Stimulated activated naive CD4-positive, alpha-beta T cell treated with Interleukin-2 at 50 U/mL for 16 hours (primary cell): ENCODE measurements around the gene ALDH1L1.

Experiments used
- DNase-seq: peaks from one replicate; lab custom pipeline; 2025; lab: John Stamatoyannopoulos, UW

ALDH1L1 gene

DNA sequence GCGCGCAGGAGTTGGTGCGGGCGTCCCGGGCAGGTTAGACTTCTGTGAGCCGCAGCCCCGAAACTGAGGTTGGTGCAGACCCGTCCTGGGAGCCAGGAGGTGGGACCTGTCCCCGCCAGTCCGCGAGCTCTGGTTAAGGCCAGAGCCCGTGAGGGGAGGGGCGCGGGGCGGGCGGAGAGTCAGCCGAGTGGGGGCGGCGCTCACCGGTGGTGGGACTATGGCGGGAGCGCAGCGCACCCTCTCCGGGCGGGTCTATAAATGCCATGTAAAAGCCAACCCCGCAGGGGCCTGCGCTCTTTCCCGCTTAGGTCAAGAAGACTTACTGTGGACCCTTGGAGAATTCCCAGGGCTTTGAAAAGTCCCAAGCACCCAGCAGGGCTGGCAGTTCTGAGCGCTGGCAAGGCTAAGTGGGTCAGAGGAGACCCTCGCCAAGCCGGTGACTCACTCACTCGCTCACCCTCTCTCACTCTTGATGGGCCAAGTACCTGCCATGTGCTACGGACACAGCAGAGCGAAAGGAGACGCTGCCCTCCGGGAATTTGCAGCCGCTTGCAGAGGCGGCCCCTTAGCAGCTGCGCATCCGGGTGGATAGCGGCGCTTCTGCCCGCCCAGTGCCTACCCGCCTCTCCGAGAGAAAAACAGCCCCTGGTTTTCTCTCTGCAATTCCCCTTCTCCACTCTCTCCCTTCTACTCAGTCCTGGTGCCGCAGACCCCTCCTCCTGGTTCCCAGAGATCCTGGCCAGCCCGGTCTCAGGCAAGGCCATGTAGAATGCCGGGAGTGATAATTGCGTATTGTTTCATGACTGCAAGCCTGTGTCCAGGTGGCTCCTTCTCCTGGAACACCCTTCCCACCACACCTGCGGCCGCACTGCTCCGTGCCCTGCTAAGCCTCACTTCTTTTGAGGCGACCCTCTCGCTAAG is at the start of gene ALDH1L1:
Gene ALDH1L1 (minus strand): TSS at position 110 of the 921 bp plus-strand sequence. CDS start 19,607 bp downstream, outside the sequence.
- no peak for DNase-seq

DNA sequence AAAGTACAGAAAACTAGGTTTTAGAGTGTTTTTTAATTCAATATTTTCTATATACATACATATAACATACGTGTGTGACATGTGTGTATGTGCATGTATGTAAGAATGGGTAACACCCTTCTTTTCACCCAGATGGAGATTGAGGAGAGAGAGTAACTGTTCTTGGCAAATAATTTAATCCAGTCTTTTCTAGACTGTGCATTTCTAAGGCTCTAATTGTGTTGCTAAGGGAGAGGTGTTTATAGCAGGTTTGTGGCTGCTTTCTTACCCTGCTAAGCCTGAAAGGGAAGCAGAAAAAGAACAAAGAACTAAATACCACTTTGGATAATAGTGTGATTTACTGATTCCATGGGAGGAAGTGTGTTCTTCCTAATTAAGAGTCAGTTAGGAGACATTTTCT is 46.0 kb upstream of the ALDH1L1 start:
- DNase-seq, result no peak

DNA sequence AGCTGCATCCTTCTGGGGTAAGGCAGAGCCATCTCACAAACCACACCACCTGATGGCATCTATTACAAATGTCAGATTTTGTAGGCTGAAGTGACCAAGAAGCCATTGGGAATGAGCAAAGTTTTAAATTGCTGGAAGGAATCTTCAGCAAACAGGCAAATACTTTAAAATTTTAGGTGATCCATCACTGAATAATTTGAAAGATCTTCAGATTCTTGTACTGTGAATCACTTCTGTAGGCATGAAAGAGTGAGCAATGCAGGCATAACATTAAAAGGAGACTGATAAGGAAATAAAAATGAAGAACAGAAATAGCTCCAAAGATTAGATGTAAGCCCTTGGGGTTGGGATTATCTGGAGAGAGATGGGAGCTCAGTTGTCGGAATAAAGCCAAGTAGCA is 36.0 kb upstream of the ALDH1L1 start:
- DNase-seq, result no peak

DNA sequence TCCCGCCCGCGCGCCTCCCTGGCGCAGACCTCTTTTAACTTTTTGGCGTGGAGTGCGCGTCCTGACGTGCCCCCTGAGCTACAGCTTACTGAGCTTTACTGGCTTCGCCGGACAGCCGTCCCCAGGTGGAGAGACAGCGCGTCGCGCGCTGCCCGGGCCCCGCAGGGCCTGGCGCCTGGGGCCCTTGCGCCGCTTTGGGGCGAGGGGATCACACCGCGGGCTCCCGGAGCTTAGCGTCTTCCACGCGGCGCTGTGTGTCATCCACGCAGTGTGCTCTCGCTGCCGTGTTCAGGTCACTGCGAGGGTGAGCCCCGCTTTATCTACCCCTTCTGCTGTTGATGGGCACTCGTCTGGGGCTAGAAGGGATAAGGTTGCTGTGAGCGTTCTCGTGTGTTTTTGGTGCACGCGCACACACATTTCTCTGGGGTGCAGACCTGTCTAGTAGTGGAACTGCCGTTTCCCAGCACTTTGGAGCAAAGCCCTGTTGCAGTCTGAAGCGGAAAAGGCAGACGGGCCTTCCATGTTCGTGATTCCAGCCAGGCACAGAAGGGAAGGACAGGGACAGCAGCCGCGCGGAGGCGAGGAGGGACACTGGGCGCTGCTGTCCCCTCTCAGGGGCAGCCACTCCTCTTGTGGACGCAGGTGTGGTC is 33.1 kb upstream of the ALDH1L1 start:
- no peak for DNase-seq

DNA sequence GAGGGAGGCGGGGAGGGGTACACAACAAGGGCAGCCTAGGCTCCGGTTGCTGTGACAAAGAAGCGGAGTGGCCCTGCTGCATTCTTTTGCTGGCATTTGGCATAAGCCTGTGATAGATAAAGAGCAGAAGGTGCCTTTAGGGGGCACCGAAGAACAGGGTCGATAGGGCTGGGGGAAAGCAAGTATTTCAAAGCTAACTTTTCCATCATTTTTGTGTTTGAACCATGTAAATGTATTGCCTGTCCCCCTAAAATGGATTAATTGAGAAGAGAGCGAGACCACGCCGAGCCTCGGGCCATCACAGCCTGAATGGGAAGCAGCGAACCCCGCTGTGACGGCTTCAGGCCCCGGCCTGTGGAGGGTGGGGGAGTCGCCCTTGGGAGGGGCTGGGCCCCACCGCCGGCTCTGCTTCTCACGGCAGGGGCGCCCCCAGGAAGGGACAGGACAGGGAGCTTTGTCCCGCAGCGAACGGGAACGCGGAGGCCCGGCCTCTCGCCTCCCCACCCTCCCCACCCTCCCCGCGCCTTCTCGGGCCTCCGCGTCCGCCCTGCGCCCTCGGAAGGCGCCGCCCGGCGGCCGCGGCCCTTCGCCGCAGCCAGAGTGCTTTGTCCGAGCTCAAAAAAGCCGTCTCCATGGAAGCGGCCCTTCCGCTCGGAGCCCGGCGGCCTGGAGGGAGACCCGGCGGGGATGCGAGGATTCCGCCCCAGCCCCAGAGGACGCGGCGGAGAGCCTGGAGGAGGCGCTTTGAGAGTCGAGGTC is 32.4 kb upstream of the ALDH1L1 start:
- no peak for DNase-seq

DNA sequence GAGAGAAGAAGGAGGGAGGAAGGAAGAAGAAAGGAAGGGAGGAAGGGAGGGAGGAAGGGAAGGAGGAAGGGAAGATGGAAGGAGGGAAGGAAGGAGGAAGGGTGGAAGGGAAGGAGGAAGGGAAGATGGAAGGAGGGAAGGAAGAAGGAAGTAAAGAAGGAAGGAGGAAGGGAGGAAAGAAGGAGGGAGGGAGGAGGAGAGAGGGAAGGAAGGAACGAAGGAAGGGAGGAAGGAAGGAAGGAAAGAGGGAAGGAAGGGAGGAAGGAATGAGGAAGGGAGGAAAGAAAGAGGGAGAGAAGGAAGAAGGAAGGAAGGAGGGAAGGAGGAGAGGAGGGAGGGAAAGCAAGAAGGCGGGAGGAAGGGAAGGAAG is 31.8 kb upstream of the ALDH1L1 start:
- DNase-seq, result no peak

DNA sequence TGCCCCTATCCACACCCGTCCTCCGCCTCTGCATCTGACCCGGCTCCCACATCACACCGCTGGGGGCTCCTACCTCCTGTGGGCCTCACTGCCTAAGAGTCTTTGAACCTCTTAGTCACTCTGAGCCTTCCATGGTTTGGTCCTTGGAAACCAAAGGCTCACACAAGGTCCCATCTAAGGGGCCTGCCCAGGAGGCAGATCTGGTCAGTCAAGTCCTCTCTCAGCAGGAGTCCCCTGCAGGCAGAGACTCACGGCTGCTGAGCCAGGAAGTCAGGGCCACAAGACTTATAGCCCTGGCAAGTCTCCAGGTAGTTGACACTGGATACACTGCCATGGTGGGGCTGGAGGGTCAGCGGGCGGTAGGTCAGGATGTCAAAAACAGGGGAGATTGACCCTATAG is 31.2 kb upstream of the ALDH1L1 start:
- no peak for DNase-seq

DNA sequence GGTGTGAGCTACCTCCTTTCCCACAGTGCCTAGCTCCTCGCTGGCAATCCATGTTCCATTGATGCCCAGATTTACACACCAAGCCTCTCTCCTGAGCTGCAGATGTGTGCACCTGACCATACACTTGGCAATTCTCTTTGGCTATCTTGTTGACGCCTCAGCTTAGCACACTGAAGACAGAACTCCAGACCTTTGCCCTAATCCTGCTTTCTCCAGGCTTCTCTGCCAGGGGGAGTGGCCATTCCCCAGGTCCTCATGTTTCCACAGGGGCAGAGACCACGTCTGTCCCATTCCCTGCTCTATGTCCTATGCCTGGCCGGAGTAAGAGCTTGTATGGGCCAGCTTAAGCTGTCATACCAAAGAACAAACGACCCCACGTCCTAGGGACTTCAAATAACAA is 30.2 kb upstream of the ALDH1L1 start:
- DNase-seq, result no peak

DNA sequence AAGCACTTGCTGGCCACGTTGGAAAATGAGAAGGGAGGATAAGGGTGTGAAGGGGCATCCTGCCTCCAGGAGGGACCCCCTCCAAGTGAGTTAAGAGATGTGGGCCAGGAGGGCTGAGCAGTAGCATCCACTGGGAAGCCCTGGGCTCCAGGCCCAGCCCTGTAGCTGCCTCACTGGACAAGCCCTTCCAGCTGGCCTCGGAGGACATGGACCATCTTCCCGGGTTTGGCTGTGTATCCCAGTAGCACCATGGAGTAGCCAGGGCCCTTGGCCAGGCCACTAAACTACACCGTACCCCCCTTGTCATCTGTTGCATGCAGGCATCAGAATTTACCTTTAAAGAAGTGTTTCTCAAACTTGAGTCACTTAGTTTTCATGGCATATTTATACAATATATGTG is 29.4 kb upstream of the ALDH1L1 start:
- DNase-seq, result no peak

DNA sequence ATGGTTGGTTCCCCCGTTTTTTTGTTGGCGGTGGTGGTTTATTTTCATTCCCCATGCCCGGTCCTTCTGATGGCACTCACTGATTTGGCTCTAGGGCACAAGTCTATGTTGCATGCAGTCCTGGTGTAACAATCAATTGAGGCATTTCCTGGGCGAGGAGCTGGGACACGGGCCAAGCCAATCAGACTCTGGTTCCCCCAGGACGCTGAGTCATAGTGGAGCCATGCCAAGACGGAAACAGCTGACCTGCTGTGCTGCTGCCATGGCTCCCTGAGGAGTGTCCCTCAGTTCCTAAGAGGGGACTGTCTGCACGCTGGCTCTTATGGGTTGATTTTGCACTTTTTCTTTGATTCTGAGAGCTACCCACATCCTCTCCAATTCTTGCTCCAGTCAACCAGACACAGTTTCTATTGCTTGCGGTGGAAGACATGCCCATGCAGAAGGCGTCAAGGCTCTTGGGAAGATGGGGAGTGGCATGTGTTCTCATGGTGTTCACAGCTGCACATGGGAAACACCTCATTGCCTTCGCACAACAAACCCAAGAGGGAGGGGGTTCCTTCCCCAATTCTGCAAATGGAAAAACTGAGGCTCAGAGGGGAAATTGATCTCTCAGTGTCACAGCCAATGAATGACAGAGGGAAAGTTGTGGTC is 28.3 kb upstream of the ALDH1L1 start:
- DNase-seq, result no peak

DNA sequence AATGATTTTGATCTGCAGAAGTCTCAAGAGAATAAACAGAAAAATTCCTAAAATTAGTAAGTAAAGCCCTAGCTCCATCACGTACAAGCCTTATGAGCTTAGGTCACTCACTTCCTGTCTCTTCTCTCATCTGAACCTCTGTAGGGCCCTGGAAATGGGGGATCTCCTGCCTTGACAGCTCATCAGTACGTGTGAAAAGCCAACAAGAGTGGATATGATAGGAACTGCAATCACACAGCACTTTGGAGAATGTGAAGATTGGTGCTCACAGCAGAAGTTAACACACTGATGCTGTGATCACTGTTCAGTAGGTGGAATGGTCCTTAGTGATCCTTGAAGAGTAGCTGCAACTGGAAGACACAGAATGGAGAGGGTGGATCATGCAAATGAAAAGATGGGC is 27.8 kb upstream of the ALDH1L1 start:
- no peak for DNase-seq

DNA sequence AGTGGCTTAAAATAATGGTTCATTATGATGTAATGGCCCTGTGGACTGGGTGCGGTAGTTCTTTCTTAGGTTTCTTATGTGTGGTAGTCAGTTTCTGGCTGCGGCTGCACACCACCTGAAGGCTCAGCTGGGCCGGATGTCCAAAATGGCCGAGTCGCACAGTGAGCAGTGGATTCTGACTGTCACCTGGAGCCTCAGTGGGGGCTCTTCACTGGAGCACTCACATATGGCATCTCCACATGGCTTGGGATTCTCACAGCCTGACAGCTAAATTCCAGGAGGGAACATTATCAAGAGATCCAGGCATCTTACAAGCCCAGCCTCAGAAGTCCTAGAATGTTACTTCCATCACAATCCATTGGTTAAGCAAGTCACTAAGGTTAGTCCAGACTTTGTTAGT is 26.8 kb upstream of the ALDH1L1 start:
- no peak for DNase-seq

DNA sequence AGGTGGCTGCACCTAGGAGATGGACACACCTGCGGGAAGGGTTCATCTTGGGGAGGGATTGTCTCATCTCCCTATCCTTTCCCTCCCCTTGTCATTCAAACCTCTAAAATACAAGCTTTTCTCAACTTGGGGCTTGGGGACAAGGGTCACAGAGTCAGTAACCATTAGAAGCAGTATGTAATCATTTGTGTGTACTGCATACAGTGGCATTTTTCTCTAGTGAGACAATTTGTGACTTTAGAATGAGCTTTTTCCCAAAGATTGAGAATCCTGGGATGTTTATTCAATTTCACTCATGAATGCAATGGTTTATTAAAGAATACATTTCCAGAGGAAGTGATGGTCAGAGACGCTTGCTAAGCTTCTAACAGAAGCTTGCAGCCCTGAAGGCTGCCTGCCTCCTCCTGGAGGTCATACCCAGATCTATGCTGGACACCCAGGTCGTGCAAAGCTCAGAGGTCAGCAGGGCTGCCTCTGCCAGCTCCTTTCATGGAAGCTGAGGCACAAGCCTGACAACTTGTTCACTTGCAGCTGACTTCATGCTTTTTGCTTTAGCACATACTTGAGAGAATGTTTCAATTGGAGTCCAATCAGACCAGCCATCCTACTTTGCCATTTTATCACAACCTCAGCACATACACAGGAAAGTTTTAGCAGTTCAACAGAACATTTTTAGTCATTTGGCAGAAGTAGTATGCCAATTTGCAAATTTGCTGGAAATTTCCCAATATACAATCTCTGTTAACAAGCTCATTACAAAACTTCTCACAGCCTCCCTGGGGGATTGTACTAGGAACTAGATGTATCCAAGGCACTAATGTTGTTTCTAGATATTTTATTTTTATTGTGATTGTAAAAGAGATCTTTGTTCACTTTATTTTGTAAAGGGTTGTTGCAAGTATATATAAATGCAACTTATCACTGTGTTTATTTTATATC is 25.6 kb upstream of the ALDH1L1 start:
- DNase-seq, result no peak

DNA sequence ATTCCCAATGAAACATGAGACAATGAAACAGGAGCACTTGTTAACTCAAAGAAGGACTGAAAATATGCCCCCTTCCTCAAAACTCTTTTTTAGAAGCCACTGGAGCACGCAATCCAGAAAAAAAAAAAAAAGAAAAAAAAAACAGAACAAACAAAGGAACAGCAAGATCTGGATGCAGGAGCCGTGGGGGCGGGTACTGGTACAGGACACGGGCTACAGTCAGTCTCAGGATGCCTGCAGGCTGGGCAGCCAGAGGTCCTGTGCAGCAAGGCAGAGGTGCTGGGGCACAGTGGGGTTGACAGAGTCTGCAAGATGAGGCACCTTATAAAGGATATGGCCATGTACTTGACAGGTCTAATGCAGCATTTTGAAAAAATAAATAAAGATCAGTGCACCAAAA is 22.3 kb upstream of the ALDH1L1 start:
- DNase-seq, result no peak

DNA sequence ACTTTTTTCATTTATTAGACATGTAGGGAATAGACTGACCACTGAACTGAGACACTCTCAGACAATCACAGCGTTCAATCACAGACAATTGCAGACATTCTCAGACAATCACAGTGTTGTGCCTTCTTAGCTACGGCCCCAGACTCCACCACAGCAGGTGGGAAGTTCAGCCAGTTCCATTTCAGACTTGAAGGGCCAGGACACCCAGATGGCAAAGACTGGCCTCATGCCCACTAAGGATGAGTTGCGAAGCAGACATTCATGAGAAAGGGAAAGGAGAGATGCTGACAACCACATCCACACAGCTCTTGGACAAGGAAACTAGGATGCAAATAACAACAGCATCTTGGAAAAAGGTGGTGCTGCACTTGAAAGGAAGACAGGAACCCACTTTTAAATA is 21.9 kb upstream of the ALDH1L1 start:
- DNase-seq, result no peak

DNA sequence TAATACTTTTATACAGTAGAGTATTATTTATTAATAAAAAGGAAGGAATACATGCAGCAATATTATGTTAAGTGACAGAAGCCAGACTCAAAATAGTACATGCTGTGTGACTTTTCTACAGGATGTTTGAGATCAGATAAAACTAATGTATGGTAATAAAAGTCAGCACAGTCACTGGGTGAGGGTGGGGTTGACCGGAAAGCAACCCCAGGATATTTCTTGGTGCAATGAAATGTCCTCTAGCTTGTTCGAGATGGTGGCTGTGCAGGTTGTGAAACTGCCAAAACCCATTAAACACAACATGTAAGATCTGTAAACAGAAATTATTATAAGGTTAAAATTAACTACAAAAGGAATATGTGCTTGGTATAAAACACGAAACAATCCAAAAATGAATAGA is 20.8 kb upstream of the ALDH1L1 start:
- DNase-seq, result no peak

DNA sequence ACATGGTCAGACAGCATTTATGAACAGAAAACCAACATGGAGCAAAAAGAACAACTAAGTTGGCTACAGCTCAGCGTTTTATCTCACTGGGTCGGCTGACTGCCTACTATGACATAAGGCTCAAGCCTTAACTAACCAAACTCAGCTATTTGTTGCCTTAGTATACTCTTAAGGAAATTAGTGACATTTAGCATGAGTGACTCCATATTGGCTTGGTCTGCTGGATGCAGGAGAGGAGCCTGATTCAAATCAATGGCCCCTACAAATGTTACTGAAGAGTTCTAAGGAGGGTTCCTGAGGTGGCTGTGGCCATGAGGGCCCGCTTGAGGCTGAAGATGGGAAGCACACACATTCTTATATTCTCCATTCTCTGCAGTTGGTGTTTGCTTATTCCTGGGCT is 20.1 kb upstream of the ALDH1L1 start:
- no peak for DNase-seq

DNA sequence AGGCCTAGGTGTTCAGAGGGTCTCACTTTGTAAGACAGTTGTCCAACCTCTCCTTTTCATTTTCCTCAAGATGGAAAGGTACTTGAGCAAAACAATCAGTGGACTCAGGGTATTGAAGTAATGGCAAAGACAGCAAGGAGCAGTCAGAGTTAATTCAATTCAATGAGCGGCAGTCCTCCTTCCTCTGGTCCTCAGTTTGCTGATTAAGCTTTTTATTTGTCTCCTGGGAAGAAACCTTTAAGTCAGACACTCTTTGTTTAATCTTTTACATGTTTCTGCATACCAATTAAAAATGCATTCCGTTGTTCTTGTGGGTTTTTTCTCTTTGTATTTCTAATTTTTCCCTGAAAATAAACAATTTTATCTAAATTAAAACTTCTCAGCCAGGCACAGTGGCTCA is 18.9 kb upstream of the ALDH1L1 start:
- DNase-seq, result no peak

DNA sequence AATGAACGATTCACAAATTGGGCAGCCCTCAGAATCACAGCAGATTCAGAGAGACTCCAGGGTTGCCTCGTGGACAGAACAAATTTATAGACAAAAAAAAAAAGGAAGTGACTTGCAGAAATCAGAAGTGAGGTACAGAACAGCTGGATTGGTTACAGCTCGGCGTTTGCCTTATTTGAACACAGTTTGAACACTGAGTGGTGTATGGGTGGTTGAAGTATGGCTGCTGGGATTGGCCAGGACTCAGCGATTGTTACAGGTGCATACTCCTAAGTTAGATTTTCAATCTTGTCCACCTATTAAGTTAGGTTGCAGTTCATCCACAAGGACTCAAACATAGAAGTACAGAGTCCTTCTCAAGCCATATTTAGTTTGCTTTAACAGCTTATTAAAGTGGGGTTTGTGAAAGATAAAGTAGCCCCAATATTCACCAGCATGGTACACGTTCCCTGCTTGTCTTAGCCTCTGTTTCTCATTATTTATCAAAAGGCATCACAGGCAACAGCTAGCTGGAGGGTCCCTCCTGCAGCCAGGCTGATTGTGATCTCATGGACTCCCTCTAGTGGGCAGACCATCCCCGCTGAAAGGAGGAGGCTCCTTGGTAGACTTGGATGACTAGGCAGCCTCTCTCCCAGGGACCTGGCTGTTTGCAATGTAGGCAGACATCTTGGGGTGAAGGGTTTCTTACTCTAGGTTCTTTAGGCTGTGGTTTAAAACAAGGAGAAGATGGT is 17.6 kb upstream of the ALDH1L1 start:
- peak; percentile 3 for DNase-seq

DNA sequence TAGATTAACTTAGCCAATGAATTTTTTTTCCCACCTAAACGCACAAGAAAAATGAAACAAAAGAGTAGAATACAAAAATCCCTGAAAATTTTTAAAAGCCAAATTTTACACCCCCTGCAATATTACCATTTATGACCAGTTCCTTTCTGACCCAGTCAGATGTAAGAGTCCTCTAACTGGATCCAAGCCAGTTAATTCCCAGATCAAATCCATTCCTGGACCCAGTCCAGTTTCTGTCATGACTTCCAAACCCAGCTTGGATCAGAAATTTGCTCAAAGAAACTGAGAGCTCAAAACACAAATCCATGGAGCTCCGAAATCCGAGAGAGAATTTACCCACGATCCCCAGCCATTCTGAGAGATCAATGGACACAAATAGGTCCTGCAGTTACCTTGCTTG is 17.0 kb upstream of the ALDH1L1 start:
- no peak for DNase-seq
